CD4-positive, alpha-beta T cell (primary cell): ENCODE results near the gene AGBL4. TPM values are rescaled to one million over a fixed set of nuclear protein-coding genes. Genes with fewer than 3 reads are reported as not detected.

Experiments used
- ATAC-seq: fragments of 200-7000 bp; cut with Tn5 transposase; one replicate; pipeline ENCODE4 v1.10.0; 2022; ENCODE audit warnings: mild to moderate bottlenecking; ENCODE audit not compliant: poor library complexity
- CTCF ChIA-PET: fragments of 350-600 bp; sonication (Branson Sonifier 250); formaldehyde crosslinking; loops from one replicate; lab custom pipeline; 2021; ENCODE audit warnings: antibody characterized with exemption, inconsistent platforms; lab: Charles Lee
- POLR2A ChIA-PET: fragments of 350-600 bp; sonication (Branson Sonifier 250); formaldehyde crosslinking; loops from one replicate; lab custom pipeline; 2021; ENCODE audit warnings: antibody characterized with exemption, inconsistent platforms; lab: Charles Lee
- DNase-seq, 14 experiments: peaks; one replicate each; pipeline ENCODE4 v3.0.0-alpha.2; 2013 to 2020; ENCODE audit warnings: mixed read lengths in 2 of 14
- H3K27ac ChIP-seq, 2 donors: one replicate each; pipeline versions ENCODE4 v1.5.1 to v1.7.0; 2013; ENCODE audit warnings: low read length in 2 of 2, low read depth in 1 of 2, mild to moderate bottlenecking in 1 of 2
- H3K27me3 ChIP-seq, 2 experiments: 1 replicate in 1 of 2; 2 replicates in 1 of 2; pipeline versions ENCODE4 v1.6.1 to v1.7.0; 2013; ENCODE audit warnings: low read length in 2 of 2, control low read depth in 1 of 2, mild to moderate bottlenecking in 1 of 2, moderate library complexity in 1 of 2; ENCODE audit not compliant: insufficient read depth in 2 of 2, control insufficient read depth in 1 of 2
- H3K36me3 ChIP-seq: one replicate; pipeline ENCODE4 v1.6.1; 2013; ENCODE audit warnings: low read length, control low read depth; ENCODE audit not compliant: insufficient read depth
- H3K4me1 ChIP-seq: one replicate; pipeline ENCODE4 v1.6.1; 2013; ENCODE audit warnings: low read length, control low read depth; ENCODE audit not compliant: insufficient read depth
- H3K4me3 ChIP-seq: one replicate; pipeline ENCODE4 v1.5.1; 2013; ENCODE audit warnings: mild to moderate bottlenecking, low read length, moderate library complexity
- H3K9me3 ChIP-seq, 2 experiments: 1 replicate in 1 of 2; 2 replicates in 1 of 2; pipeline versions ENCODE4 v1.6.1 to v1.7.0; 2013; ENCODE audit warnings: low read length in 2 of 2, mild to moderate bottlenecking in 2 of 2, control low read depth in 1 of 2, moderate library complexity in 1 of 2; ENCODE audit not compliant: control insufficient read depth in 1 of 2, insufficient read depth in 1 of 2
- H3K27ac Mint-ChIP-seq: one replicate; pipeline ENCODE4 v1.8.0; 2020; ENCODE audit warnings: mixed read lengths
- H3K27me3 Mint-ChIP-seq: one replicate; pipeline ENCODE4 v1.8.0; 2021; ENCODE audit warnings: mixed read lengths
- H3K36me3 Mint-ChIP-seq: one replicate; pipeline ENCODE4 v1.8.0; 2021; ENCODE audit warnings: low read depth, mixed read lengths
- H3K4me1 Mint-ChIP-seq: one replicate; pipeline ENCODE4 v1.8.0; 2021; ENCODE audit warnings: low read depth, mixed read lengths
- H3K4me3 Mint-ChIP-seq: one replicate; pipeline ENCODE4 v1.8.0; 2020; ENCODE audit warnings: mild to moderate bottlenecking, mixed read lengths
- H3K9me3 Mint-ChIP-seq: one replicate; pipeline ENCODE4 v1.8.0; 2020; ENCODE audit warnings: mixed read lengths
- intact Hi-C, 2 experiments: fragments of 100-400 bp; cut with DNase I in 1 of 2; cut with micrococcal nuclease in 1 of 2; formaldehyde crosslinking; loops; one replicate each; pipeline versions ENCODE4 v1.15.1 to v1.9.0; 2023 to 2025; cut with DNase I, micrococcal nuclease
- total RNA-seq, 174 experiments: library from RNA in 2 of 174; stranded (reverse) in 2 of 174; gene quantifications; one replicate each; pipeline ENCODE4 v1.2.3 and lab custom pipeline; 2021 to 2026
- TF ChIP-seq, protein P1 (sequence below): fragments of 200-600 bp; IDR thresholded peaks from one replicate; pipeline ENCODE4 v1.8.0; 2022; ENCODE audit warnings: antibody characterized with exemption, mild to moderate bottlenecking

The AGBL4 gene
- total RNA-seq, 2 experiments from 2014 or later, result 0.11 TPM; not detected in 1

DNA sequence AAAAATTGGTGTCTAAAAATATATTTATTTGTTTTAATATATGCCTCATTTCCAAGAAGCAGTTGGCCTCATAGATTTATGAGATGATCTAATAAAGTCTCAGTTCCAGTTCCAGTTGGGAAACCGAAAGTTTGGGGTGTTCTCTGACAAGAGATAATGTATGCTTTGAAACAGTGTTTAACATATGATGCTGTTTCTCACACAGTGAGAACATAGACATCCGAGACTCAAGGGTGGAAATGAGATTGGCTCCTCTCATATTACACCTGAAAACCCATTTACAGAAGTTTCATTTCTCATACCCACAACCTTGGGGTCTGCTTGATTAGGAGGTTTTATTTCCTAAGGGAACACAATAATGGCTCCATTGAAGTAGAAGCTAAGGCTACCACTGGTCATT, 1046.5 kb downstream of the AGBL4 start:
- no peaks in the 10 kb centered on the region for H3K4me1 ChIP-seq
- no peak for DNase-seq
- ChIA-PET POLR2A (no interaction called here), CTCF (no interaction called here)
- H3K27ac ChIP-seq, result no peak overlapping the region
- peaks cover 21% of the 10 kb centered on the region for H3K27me3 Mint-ChIP-seq
- H3K4me3 ChIP-seq, result no peak overlapping the region
- H3K36me3 ChIP-seq, result no peaks in the 10 kb centered on the region
- no peak overlapping the region for H3K4me3 Mint-ChIP-seq
- no peaks in the 10 kb centered on the region for H3K4me1 Mint-ChIP-seq
- no peak overlapping the region for H3K27ac Mint-ChIP-seq
- ATAC-seq, result no peak
- TF ChIP-seq, protein P1, sequence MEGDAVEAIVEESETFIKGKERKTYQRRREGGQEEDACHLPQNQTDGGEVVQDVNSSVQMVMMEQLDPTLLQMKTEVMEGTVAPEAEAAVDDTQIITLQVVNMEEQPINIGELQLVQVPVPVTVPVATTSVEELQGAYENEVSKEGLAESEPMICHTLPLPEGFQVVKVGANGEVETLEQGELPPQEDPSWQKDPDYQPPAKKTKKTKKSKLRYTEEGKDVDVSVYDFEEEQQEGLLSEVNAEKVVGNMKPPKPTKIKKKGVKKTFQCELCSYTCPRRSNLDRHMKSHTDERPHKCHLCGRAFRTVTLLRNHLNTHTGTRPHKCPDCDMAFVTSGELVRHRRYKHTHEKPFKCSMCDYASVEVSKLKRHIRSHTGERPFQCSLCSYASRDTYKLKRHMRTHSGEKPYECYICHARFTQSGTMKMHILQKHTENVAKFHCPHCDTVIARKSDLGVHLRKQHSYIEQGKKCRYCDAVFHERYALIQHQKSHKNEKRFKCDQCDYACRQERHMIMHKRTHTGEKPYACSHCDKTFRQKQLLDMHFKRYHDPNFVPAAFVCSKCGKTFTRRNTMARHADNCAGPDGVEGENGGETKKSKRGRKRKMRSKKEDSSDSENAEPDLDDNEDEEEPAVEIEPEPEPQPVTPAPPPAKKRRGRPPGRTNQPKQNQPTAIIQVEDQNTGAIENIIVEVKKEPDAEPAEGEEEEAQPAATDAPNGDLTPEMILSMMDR, result no peak
- peaks cover 2% of the 10 kb centered on the region for H3K9me3 Mint-ChIP-seq
- H3K36me3 Mint-ChIP-seq, result no peaks in the 10 kb centered on the region
- H3K27me3 ChIP-seq, result no peaks in the 10 kb centered on the region
- intact Hi-C loops, result no loop called here
- no peaks in the 10 kb centered on the region for H3K9me3 ChIP-seq

DNA sequence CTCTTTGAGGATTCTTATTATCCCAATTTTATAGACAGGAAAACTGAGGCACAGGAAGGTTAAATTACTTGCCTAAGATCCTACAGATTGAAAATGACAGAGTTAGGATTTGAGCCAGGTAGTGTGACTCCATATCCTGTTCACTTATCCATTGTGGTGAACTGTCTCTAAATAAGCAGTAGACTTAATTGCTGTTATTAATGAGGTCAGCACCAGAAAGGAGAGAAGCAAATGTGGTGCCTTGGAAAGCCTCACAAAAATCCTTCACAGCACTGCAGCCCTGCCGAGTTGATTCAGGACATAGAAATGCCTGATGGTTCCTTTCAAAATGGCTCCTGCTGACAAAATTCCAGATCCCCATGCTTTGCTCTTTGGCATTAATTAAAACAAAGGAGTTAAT, 1053.8 kb downstream of the AGBL4 start:
- Mint-ChIP-seq H3K27ac (no peak overlapping the region), H3K36me3 (no peaks in the 10 kb centered on the region), H3K4me3 (no peak overlapping the region), H3K9me3 (peaks cover 2% of the 10 kb centered on the region), H3K27me3 (peaks cover 12% of the 10 kb centered on the region), H3K4me1 (no peaks in the 10 kb centered on the region)
- H3K27me3 ChIP-seq, result no peaks in the 10 kb centered on the region
- TF ChIP-seq, protein P1, result no peak
- POLR2A ChIA-PET, result no interaction called here
- H3K36me3 ChIP-seq, result no peaks in the 10 kb centered on the region
- H3K4me1 ChIP-seq, result no peaks in the 10 kb centered on the region
- CTCF ChIA-PET, result no interaction called here
- DNase-seq (no peak), ATAC-seq (no peak)
- intact Hi-C loops, result no loop called here
- H3K27ac ChIP-seq, result no peak overlapping the region
- H3K4me3 ChIP-seq, result no peak overlapping the region
- H3K9me3 ChIP-seq, result no peaks in the 10 kb centered on the region

GRCh38 chr1:48967318-48967717, 1056.4 kb downstream of the AGBL4 start:
- intact Hi-C loops, result no loop called here
- ATAC-seq (no peak), DNase-seq (no peak)
- ChIA-PET POLR2A (no interaction called here), CTCF (no interaction called here)
- TF ChIP-seq, protein P1, result no peak
- no peaks in the 10 kb centered on the region for H3K4me1 ChIP-seq
- no peaks in the 10 kb centered on the region for H3K9me3 ChIP-seq
- H3K36me3 ChIP-seq, result no peaks in the 10 kb centered on the region
- Mint-ChIP-seq H3K9me3 (no peaks in the 10 kb centered on the region), H3K27ac (no peak overlapping the region), H3K27me3 (peaks cover 8% of the 10 kb centered on the region), H3K4me1 (no peaks in the 10 kb centered on the region), H3K4me3 (no peak overlapping the region), H3K36me3 (no peaks in the 10 kb centered on the region)
- H3K27me3 ChIP-seq, result no peaks in the 10 kb centered on the region
- H3K27ac ChIP-seq, result no peak overlapping the region
- H3K4me3 ChIP-seq, result no peak overlapping the region
